ENCODE measurements around the gene ANKRD45.
"Not testable (repeated sequence)": the region's sequence is repeated elsewhere in the genome, so short reads cannot be mapped to it uniquely, and the experiment has no call there.

ANKRD45 gene

DNA sequence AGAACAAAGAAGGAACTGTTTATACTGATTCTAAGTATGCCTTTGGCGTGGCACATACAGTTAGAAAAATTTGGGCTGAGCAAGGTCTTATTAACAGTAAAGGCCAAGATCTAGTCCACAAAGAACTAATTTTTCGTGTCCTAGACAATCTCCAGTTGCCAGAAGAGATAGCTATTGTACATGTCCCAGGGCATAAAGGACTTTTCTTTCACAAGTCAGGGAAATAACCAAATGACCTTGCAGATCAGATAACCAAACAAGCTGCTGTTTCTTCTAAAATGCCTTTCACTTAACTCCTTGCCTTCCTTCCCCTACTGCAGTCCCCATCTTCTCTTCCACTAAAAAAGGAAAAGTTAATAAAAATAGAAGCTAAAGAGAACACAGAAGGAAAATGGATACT is 30.5 kb downstream of the ANKRD45 start:
- TF ChIP-seq CTCF (IDR thresholded peaks at IDR 0.05; ENCODE audit: insufficient read depth, missing control alignments), result no peak
- no peak for FAIRE-seq
- no peak for DNase-seq (ENCODE audit: insufficient read length, low spot score)

DNA sequence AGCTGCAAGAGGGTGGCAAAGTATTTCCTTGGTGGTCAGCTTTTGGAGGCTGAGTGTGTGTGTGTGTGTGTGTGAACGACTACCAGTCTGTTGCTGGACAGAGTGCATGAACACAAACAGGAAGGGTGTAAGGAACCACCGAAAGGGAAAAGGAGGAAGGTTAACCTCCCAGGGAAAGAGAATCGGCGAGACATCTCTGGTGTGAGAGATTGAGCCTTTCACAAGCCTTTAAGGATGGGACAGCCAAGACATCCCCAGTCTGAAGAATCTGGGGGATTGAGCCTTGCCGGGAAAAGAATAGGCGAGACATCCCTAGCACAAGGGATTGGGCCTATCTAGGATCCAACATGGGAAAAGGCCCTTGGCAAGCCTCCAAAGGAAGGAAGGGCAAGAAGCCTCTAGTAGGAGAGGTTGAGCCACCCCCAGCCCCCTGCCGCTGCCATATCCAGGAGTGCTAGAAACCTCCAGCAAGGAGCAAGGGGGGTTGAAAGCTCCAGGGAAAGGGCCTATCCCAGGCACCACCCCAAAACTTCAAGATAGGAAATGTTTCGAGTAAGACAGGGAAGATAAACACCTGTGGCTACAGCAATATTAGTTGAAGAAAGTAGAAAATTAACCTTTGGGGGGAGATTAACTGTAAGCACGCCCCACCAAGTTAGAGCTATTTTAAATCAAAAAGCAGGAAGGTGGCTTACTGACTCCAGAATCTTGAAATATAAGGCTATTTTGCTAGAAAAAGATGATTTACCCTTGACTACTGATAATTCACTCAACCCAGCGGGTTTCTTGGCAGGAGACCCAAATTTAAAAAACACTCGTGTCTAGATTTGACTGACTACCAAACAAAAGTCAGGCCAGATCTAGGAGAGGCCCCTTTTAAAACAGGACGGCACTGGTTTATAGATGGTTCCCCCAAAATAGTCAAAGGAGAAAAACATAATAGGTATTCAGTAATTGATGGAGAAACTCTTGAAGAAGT is 31.3 kb downstream of the ANKRD45 start:
- TF ChIP-seq CTCF (IDR thresholded peaks at IDR 0.05; ENCODE audit: insufficient read depth, missing control alignments), result no peak
- no peak for FAIRE-seq
- no peak for DNase-seq (ENCODE audit: insufficient read length, low spot score)

GRCh38 chr1:173637236-173638042 is 32.2 kb downstream of the ANKRD45 start:
- peak; percentile 86 for FAIRE-seq
- not testable (repeated sequence) for DNase-seq (ENCODE audit: insufficient read length, low spot score)

GRCh38 chr1:173635116-173635515 is 34.5 kb downstream of the ANKRD45 start, which contains the start of gene TEX50:
Gene TEX50, plus strand, starts transcription at chr1:173635338. Its CDS starts 184 bp downstream, at chr1:173635522.
- no peak for TF ChIP-seq CTCF (IDR thresholded peaks at IDR 0.05; ENCODE audit: insufficient read depth, missing control alignments)
- FAIRE-seq (no peak), DNase-seq (ENCODE audit: insufficient read length, low spot score) (no peak)

DNA sequence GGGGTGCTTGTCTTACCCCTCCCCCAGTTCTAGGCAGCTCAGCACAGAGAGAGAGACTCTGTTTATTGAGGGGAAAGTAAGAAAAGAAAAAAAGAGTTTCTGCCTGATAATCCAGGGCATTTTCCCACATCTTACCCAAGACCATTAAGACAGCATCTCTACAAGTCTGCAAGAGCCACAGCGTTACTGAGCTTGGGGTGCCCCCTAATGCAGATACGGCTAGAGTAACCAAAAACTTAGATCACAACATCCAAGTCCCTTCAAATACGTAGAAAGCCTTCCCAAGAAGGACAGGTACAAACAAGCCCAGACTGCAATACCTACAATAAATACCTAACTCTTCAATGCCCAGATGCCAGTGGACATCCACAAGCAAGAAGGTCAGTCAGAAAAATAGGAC is 40.8 kb downstream of the ANKRD45 start:
- peak; percentile 34 for TF ChIP-seq CTCF (IDR thresholded peaks at IDR 0.05; ENCODE audit: insufficient read depth, missing control alignments)
- no peak for DNase-seq (ENCODE audit: insufficient read length, low spot score)
- no peak for FAIRE-seq

- no peak for FAIRE-seq
- no peak for TF ChIP-seq CTCF (IDR thresholded peaks at IDR 0.05; ENCODE audit: insufficient read depth, missing control alignments)
Observed at GRCh38 chr1:173627269-173627668, 42.4 kb downstream of the ANKRD45 start.

DNA sequence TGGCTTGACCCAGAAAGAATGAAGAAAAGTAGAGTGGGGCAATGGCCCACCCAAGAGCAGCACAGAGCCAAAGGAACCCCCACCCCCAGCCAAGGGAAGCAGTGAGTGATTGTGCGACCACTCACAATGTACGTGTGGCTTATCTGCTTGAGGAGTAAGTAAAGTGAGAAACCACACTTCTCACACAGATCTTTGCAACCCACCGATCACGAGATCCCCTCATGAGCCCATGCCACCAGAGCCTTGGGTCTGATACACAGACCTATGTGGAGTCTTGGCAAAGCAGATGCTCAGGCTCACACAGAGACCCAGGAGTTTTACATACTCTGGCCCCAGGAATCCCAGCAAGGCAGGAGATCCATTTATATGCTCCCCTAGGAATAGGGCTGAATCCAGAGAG is 52.8 kb downstream of the ANKRD45 start:
- FAIRE-seq, result no peak

More at GRCh38 chr1:173627269-173627668, 42.4 kb downstream of the ANKRD45 start:
- no peak for DNase-seq (ENCODE audit: insufficient read length, low spot score)

DNA sequence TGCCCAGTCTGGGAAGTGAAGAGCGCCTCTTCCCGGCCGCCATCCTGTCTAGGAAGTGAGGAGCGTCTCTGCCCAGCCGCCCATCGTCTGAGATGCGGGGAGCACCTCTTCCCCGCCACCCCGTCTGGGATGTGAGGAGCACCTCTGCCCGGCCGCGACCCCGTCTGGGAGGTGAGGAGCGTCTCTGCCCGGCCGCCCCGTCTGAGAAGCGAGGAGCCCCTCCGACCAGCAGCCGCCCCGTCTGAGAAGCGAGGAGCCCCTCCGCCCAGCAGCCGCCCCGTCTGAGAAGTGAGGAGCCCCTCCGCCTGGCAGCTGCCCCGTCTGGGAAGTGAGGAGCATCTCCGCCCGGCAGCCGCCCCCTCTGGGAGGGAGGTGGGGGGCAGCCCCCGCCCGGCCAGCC is 56.6 kb downstream of the ANKRD45 start:
- not testable (repeated sequence) for FAIRE-seq; DNase-seq (ENCODE audit: insufficient read length, low spot score)

More for the DNA sequence above, 52.8 kb downstream of the ANKRD45 start:
- no peak for TF ChIP-seq CTCF (IDR thresholded peaks at IDR 0.05; ENCODE audit: insufficient read depth, missing control alignments)
- DNase-seq (ENCODE audit: insufficient read length, low spot score), result no peak
